ENCODE results near the gene GSX1. TPM values are rescaled to one million over a fixed set of nuclear protein-coding genes. Genes with fewer than 3 reads are reported as not detected.

Gene GSX1
- total RNA-seq, 4 donors from 2014 or later, result not detected

DNA sequence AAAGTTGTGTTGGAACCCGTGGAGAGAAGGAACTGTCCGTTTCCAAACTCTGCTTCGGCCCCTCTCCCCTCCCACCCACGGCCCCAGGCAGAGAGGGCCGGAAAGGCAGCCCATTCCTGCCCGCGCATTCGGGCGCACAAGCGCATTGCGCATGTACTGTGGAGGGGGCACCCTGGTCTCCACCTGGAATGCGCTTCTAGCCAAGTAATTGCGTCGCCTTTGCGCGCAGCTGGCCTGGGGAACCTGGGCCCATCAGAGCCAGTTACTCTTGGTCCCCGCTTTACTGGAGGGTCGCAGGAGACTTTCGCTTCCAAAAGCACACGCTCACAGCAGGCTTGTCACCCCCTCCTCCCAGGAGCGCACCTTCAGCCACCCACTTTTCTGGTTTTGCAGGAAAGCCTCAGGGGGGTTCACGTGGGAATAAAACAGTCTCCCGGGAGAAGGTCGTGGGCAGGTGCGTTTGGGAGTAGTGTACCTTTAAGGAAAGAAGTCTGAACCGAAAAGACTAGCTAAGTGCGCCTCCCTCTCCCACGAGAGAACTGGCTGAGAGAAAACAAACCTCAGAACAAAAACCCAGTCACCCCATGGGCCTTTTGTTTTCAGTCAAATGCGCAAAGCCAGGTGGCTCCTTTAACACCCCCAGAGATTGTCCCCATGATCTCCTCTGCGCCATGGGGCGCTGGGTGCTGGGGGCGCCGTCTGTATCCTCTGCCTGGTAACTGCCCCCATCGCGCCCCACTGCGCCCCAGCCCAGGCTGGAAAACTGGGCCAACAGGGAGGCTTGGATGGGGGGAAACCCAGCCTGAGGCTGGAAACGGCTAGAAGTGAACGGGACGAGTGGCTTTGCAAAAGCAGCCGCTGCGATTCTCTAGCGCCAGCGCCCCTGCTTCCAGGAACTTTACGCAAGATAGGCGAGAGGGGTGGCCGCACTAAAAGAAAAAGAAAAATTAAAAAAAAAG, 28.5 kb downstream of the GSX1 start:
- in situ Hi-C loops (cut with MboI; ENCODE audit: low sequenced_read_pairs in 4 of 4), result loop anchor here (10.0 to 25.0 kb wide), 5 partner anchors 164 to 836 kb away; partner anchors contain the start of gene URAD (in 1 of the 4)
- Histone ChIP-seq H3K36me3 (no peaks in the 10 kb centered on the region), H3K27ac (no peak overlapping the region), H3K4me3 (no peak overlapping the region), H3K9me3 (no peaks in the 10 kb centered on the region), H3K4me1 (no peaks in the 10 kb centered on the region), H3K27me3 (peaks cover 54 to 68% (median 56%) of the 10 kb centered on the region in 3 donors)
- intact Hi-C loops (cut with DNase I; ENCODE audit: low total_unique reads), result no loop called here
- TF ChIP-seq, protein P1, sequence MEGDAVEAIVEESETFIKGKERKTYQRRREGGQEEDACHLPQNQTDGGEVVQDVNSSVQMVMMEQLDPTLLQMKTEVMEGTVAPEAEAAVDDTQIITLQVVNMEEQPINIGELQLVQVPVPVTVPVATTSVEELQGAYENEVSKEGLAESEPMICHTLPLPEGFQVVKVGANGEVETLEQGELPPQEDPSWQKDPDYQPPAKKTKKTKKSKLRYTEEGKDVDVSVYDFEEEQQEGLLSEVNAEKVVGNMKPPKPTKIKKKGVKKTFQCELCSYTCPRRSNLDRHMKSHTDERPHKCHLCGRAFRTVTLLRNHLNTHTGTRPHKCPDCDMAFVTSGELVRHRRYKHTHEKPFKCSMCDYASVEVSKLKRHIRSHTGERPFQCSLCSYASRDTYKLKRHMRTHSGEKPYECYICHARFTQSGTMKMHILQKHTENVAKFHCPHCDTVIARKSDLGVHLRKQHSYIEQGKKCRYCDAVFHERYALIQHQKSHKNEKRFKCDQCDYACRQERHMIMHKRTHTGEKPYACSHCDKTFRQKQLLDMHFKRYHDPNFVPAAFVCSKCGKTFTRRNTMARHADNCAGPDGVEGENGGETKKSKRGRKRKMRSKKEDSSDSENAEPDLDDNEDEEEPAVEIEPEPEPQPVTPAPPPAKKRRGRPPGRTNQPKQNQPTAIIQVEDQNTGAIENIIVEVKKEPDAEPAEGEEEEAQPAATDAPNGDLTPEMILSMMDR (IDR thresholded peaks at IDR 0.05 in 4 of 5, conservative IDR thresholded peaks at IDR 0.05 in 1 of 5), result no peak
- no peak for TF ChIP-seq POLR2A (IDR thresholded peaks at IDR 0.05)
- DNase-seq (no peak), ATAC-seq (no peak)

DNA sequence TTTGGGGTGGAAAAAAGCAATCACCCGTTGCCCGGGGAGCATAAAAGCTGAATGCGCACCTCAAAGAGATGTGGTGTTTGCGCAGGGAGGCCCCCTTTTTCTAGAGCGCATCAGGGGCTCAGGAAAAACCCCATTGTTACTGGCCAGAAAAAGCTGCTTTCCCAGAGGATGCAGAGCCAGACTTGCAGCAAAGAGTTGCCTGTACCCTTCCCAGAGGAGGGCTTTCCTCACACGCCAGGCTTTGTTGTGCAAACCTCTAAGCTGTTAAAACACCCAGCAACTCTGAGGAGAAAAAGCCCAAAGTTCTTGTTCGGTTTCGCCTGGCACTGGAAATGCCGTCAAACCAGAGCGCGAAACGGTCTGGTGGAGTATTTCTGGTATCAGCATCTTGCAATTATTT, 29.3 kb downstream of the GSX1 start:
- no peak for ATAC-seq
- Histone ChIP-seq H3K27me3 (peaks cover 50 to 68% (median 56%) of the 10 kb centered on the region in 3 donors), H3K36me3 (no peaks in the 10 kb centered on the region), H3K4me1 (no peaks in the 10 kb centered on the region), H3K27ac (no peak overlapping the region), H3K4me3 (no peak overlapping the region), H3K9me3 (no peaks in the 10 kb centered on the region)
- intact Hi-C loops (cut with DNase I; ENCODE audit: low total_unique reads) (no loop called here), in situ Hi-C loops (cut with MboI; ENCODE audit: low sequenced_read_pairs in 4 of 4) (loop anchor here (10.0 to 25.0 kb wide), 5 partner anchors 163 to 837 kb away; partner anchors contain the start of gene URAD (in 1 of the 4))
- no peak for TF ChIP-seq POLR2A (IDR thresholded peaks at IDR 0.05)
- TF ChIP-seq, protein P1 (IDR thresholded peaks at IDR 0.05 in 4 of 5, conservative IDR thresholded peaks at IDR 0.05 in 1 of 5), result no peak
- no peak for DNase-seq

- ATAC-seq, result no peak
- H3K4me3 ChIP-seq, result no peak overlapping the region
- in situ Hi-C loops (cut with MboI; ENCODE audit: low sequenced_read_pairs in 4 of 4) (loop anchor here (10.0 to 25.0 kb wide), 5 partner anchors 162 to 838 kb away; partner anchors contain the start of gene URAD (in 1 of the 4)), intact Hi-C loops (cut with DNase I; ENCODE audit: low total_unique reads) (no loop called here)
- H3K27ac ChIP-seq, result no peak overlapping the region
- TF ChIP-seq, protein P1 (IDR thresholded peaks at IDR 0.05 in 4 of 5, conservative IDR thresholded peaks at IDR 0.05 in 1 of 5), result no peak
- TF ChIP-seq POLR2A (IDR thresholded peaks at IDR 0.05), result no peak
- no peak for DNase-seq
- no peaks in the 10 kb centered on the region for H3K36me3 ChIP-seq
- no peaks in the 10 kb centered on the region for H3K4me1 ChIP-seq
- no peaks in the 10 kb centered on the region for H3K9me3 ChIP-seq
- H3K27me3 ChIP-seq, result peaks cover 47 to 68% (median 56%) of the 10 kb centered on the region in 3 donors
Measured at GRCh38 chr13:27822258-27822872, 30.1 kb downstream of the GSX1 start.

DNA sequence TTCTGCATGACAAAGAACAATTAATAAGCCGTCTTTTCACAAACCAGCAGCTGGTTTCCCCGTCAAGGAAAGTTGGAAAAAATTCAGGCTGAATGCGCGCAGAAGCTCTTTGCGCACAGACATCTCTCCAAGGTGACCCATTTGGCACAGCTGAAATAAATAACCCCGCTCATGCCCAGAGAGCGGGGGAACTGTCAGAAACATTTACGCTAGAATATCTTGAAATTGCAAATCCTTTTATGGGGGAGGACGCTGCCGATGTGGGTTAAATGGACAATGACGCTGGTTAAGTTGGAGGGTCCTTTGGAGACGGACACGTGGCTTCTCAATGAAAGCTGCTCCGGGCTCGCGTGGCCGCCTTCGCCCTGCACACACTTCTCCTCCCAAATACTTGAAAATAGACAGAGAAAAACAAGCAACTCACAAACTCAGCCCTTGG, 30.6 kb downstream of the GSX1 start:
- Histone ChIP-seq H3K4me1 (no peaks in the 10 kb centered on the region), H3K36me3 (no peaks in the 10 kb centered on the region), H3K4me3 (no peak overlapping the region), H3K27me3 (peaks cover 47 to 68% (median 56%) of the 10 kb centered on the region in 3 donors), H3K27ac (no peak overlapping the region), H3K9me3 (no peaks in the 10 kb centered on the region)
- no peak for TF ChIP-seq POLR2A (IDR thresholded peaks at IDR 0.05)
- TF ChIP-seq, protein P1 (IDR thresholded peaks at IDR 0.05 in 4 of 5, conservative IDR thresholded peaks at IDR 0.05 in 1 of 5), result no peak
- ATAC-seq (no peak), DNase-seq (no peak)
- intact Hi-C loops (cut with DNase I; ENCODE audit: low total_unique reads), result no loop called here
- in situ Hi-C loops (cut with MboI; ENCODE audit: low sequenced_read_pairs in 4 of 4), result loop anchor here (10.0 to 25.0 kb wide), 5 partner anchors 162 to 838 kb away; partner anchors contain the start of gene URAD (in 1 of the 4)

All from gastrocnemius medialis (tissue), 4 donors.